Effector memory CD8-positive, alpha-beta T cell (primary cell): Measurements from ENCODE around the gene CFAP141.

Experiments
- ATAC-seq: fragments of 150-1000 bp; cut with Tn5 transposase; replicated peaks from 2 replicates; pipeline ENCODE4 v1.10.0; 2021; ENCODE audit warnings: mild to moderate bottlenecking, moderate library complexity
- DNase-seq, 3 experiments: peaks; one replicate each; pipeline ENCODE4 v3.0.0; 2021
- H3K27ac Mint-ChIP-seq, 2 donors: one replicate each; pipeline ENCODE4 v1.8.0; 2022; ENCODE audit warnings: mild to moderate bottlenecking in 2 of 2, mixed read lengths in 2 of 2, moderate library complexity in 2 of 2
- H3K27me3 Mint-ChIP-seq, 2 donors: one replicate each; pipeline ENCODE4 v1.8.0; 2022; ENCODE audit warnings: mixed read lengths in 2 of 2
- H3K36me3 Mint-ChIP-seq: one replicate; pipeline ENCODE4 v1.8.0; 2022; ENCODE audit warnings: mild to moderate bottlenecking, moderate library complexity, mixed read lengths; ENCODE audit not compliant: insufficient read depth
- H3K4me1 Mint-ChIP-seq, 2 donors: one replicate each; pipeline ENCODE4 v1.8.0; 2022; ENCODE audit warnings: low read depth in 2 of 2, mixed read lengths in 2 of 2
- H3K4me3 Mint-ChIP-seq, 2 donors: one replicate each; pipeline ENCODE4 v1.8.0; 2022; ENCODE audit warnings: mild to moderate bottlenecking in 2 of 2, mixed read lengths in 2 of 2, moderate library complexity in 2 of 2
- H3K9me3 Mint-ChIP-seq, 2 donors: one replicate each; pipeline ENCODE4 v1.8.0; 2022; ENCODE audit warnings: mixed read lengths in 2 of 2

The CFAP141 gene

GRCh38 chr1:154193821-154194220 lies 12.3 kb downstream of the CFAP141 start:
- ATAC-seq: no peak
- Mint-ChIP-seq H3K9me3 (no peaks in the 10 kb centered on the region), H3K4me1 (no peaks in the 10 kb centered on the region), H3K36me3 (no peaks in the 10 kb centered on the region), H3K4me3 (no peak overlapping the region), H3K27me3 (peaks cover 27 to 47% of the 10 kb centered on the region in 2 donors), H3K27ac (no peak overlapping the region)
- DNase-seq: no peak

GRCh38 chr1:154192476-154192875 lies 13.7 kb downstream of the CFAP141 start:
- Mint-ChIP-seq H3K27me3 (peaks cover 33 to 55% of the 10 kb centered on the region in 2 donors), H3K9me3 (no peaks in the 10 kb centered on the region), H3K27ac (no peak overlapping the region), H3K4me1 (no peaks in the 10 kb centered on the region), H3K36me3 (no peaks in the 10 kb centered on the region), H3K4me3 (no peak overlapping the region)
- no peak for ATAC-seq
- no peak for DNase-seq

- no peaks in the 10 kb centered on the region for H3K4me1 Mint-ChIP-seq
- no peak within 1 kb of the TSS for H3K27ac Mint-ChIP-seq
- H3K4me3 Mint-ChIP-seq: no peak within 1 kb of the TSS
- no peaks in the 10 kb centered on the region for H3K9me3 Mint-ChIP-seq
- no peaks in the 10 kb centered on the region for H3K36me3 Mint-ChIP-seq
- DNase-seq (no peak), ATAC-seq (no peak)
- peaks cover 34 to 55% of the 10 kb centered on the region in 2 donors for H3K27me3 Mint-ChIP-seq
These were observed 14.1 kb downstream of the CFAP141 start, which contains the start of gene TPM3 for GRCh38 chr1:154191990-154192461. TSS of gene TPM3 (minus strand) at chr1:154192100. CDS start at chr1:154192018, 82 bp downstream.

- Mint-ChIP-seq H3K4me3 (no peak overlapping the region), H3K4me1 (no peaks in the 10 kb centered on the region)
- no peak for DNase-seq
These were observed 15.6 kb downstream of the CFAP141 start for GRCh38 chr1:154190550-154190949.

GRCh38 chr1:154186852-154187501 lies 19.2 kb downstream of the CFAP141 start:
- H3K36me3 Mint-ChIP-seq: peaks cover 12% of the 10 kb centered on the region
- DNase-seq: no peak
- peaks cover 10 to 20% of the 10 kb centered on the region in 2 donors for H3K27me3 Mint-ChIP-seq
- H3K4me3 Mint-ChIP-seq: no peak overlapping the region
- H3K27ac Mint-ChIP-seq: no peak overlapping the region
- ATAC-seq: no peak
- H3K4me1 Mint-ChIP-seq: peaks cover 8 to 14% of the 10 kb centered on the region in 2 donors
- no peaks in the 10 kb centered on the region for H3K9me3 Mint-ChIP-seq

More at GRCh38 chr1:154190550-154190949, 15.6 kb downstream of the CFAP141 start:
- Mint-ChIP-seq H3K27ac (no peak overlapping the region), H3K9me3 (no peaks in the 10 kb centered on the region), H3K36me3 (no peaks in the 10 kb centered on the region), H3K27me3 (peaks cover 34 to 55% of the 10 kb centered on the region in 2 donors)
- no peak for ATAC-seq

GRCh38 chr1:154186177-154186576 lies 20.0 kb downstream of the CFAP141 start:
- ATAC-seq (no peak), DNase-seq (peak; percentile 50 to 53 (median 51))
- Mint-ChIP-seq H3K27ac (no peak overlapping the region), H3K4me1 (peaks cover 16 to 22% of the 10 kb centered on the region in 2 donors), H3K36me3 (peaks cover 18% of the 10 kb centered on the region), H3K4me3 (no peak overlapping the region), H3K27me3 (peaks cover 7 to 12% of the 10 kb centered on the region in 2 donors), H3K9me3 (no peaks in the 10 kb centered on the region)

GRCh38 chr1:154183046-154183915 lies 22.9 kb downstream of the CFAP141 start:
- Mint-ChIP-seq H3K4me1 (peaks cover 40 to 47% of the 10 kb centered on the region in 2 donors), H3K27ac (peak overlapping the region; percentile 85 to 96), H3K36me3 (peaks cover 34% of the 10 kb centered on the region)

GRCh38 chr1:154182344-154183045 lies 23.6 kb downstream of the CFAP141 start:
- Mint-ChIP-seq H3K9me3 (no peaks in the 10 kb centered on the region), H3K4me3 (peak overlapping the region; percentile 96 to 100), H3K27me3 (peaks cover 0 to under 1% of the 10 kb centered on the region in 2 donors), H3K36me3 (peaks cover 34% of the 10 kb centered on the region), H3K4me1 (peaks cover 48 to 55% of the 10 kb centered on the region in 2 donors), H3K27ac (peak overlapping the region; percentile 85 to 96)
- ATAC-seq: peak; percentile 67
- peak; percentile 27 to 50 (median 44) for DNase-seq

More at GRCh38 chr1:154183046-154183915, 22.9 kb downstream of the CFAP141 start:
- peak; percentile 89 to 96 (median 91) for DNase-seq
- peak overlapping the region; percentile 96 to 100 for H3K4me3 Mint-ChIP-seq
- ATAC-seq: peak; percentile 82
- H3K27me3 Mint-ChIP-seq: peaks cover 7 to 8% of the 10 kb centered on the region in 2 donors
- H3K9me3 Mint-ChIP-seq: no peaks in the 10 kb centered on the region

GRCh38 chr1:154181944-154182343 lies 24.2 kb downstream of the CFAP141 start:
- Mint-ChIP-seq H3K4me1 (peaks cover 53 to 61% of the 10 kb centered on the region in 2 donors), H3K9me3 (no peaks in the 10 kb centered on the region), H3K27me3 (no peaks in the 10 kb centered on the region), H3K4me3 (peak overlapping the region; percentile 96 to 100), H3K27ac (peak overlapping the region; percentile 85 to 96), H3K36me3 (peaks cover 37% of the 10 kb centered on the region)
- ATAC-seq: no peak
- peak in 1 of 3 experiments; percentile 42 for DNase-seq

GRCh38 chr1:154179946-154180687 lies 26.0 kb downstream of the CFAP141 start:
- Mint-ChIP-seq H3K4me1 (peaks cover 59 to 72% of the 10 kb centered on the region in 2 donors), H3K27ac (peak overlapping the region; percentile 85 to 96), H3K4me3 (peak overlapping the region; percentile 96 to 100), H3K9me3 (no peaks in the 10 kb centered on the region), H3K27me3 (no peaks in the 10 kb centered on the region), H3K36me3 (peaks cover 56% of the 10 kb centered on the region)
- ATAC-seq: no peak
- DNase-seq: no peak

- peak overlapping the region; percentile 85 to 96 for H3K27ac Mint-ChIP-seq
- H3K4me1 Mint-ChIP-seq: peaks cover 59 to 72% of the 10 kb centered on the region in 2 donors
- H3K9me3 Mint-ChIP-seq: no peaks in the 10 kb centered on the region
- no peak for DNase-seq
- peak overlapping the region; percentile 96 to 100 for H3K4me3 Mint-ChIP-seq
- ATAC-seq: no peak
- H3K27me3 Mint-ChIP-seq: no peaks in the 10 kb centered on the region
- H3K36me3 Mint-ChIP-seq: peaks cover 65% of the 10 kb centered on the region
These were observed 27.0 kb downstream of the CFAP141 start for GRCh38 chr1:154178911-154179811.

- no peak for ATAC-seq
- Mint-ChIP-seq H3K36me3 (peaks cover 75% of the 10 kb centered on the region), H3K9me3 (no peaks in the 10 kb centered on the region), H3K4me1 (peaks cover 58 to 66% of the 10 kb centered on the region in 2 donors), H3K27ac (peak overlapping the region; percentile 85 to 96), H3K4me3 (peak overlapping the region; percentile 61 to 100), H3K27me3 (no peaks in the 10 kb centered on the region)
- DNase-seq: no peak
These were observed 28.1 kb downstream of the CFAP141 start for GRCh38 chr1:154178013-154178412.
